Right ventricle myocardium superior (tissue), 1 donor: ENCODE measurements around the gene TCERG1. TPM values are rescaled to one million over a fixed set of nuclear protein-coding genes. Genes with fewer than 3 reads are reported as not detected.

Experiments used
- ATAC-seq: fragments of 200-7000 bp; cut with Tn5 transposase; one replicate; pipeline ENCODE4 v1.9.1; 2020; ENCODE audit warnings: mild to moderate bottlenecking; ENCODE audit not compliant: poor library complexity
- DNase-seq: peaks from one replicate; pipeline ENCODE4 v3.0.0-alpha.2; 2020
- intact Hi-C: fragments of 100-400 bp; cut with DNase I; formaldehyde crosslinking; loops from one replicate; pipeline ENCODE4 v1.11.2; 2022
- total RNA-seq: library from RNA; stranded (reverse); fragmentation: NEBNext Ultra II Directional; extraction: Animal tissue kit (Norgen Biotek cat#: 25700); gene quantifications from one replicate; pipeline ENCODE4 v1.2.1, GENCODE V29; 2021
- donor health status: DM: no; HTN: yes; CAD: no; lungs with severe emphysema.

The TCERG1 gene
- total RNA-seq, 1 donor from 2014 or later: 20.8 TPM

- ATAC-seq (no peak), DNase-seq (no peak)
- intact Hi-C loops: no loop called here
These were observed 1.8 kb downstream of the TCERG1 start for GRCh38 chr5:146448783-146449519.

- no peak for ATAC-seq
- no peak for DNase-seq
- intact Hi-C loops: no loop called here
These were observed 2.9 kb downstream of the TCERG1 start for GRCh38 chr5:146450002-146450401.

GRCh38 chr5:146451411-146451810 is 4.3 kb downstream of the TCERG1 start:
- ATAC-seq (no peak), DNase-seq (no peak)
- intact Hi-C loops: no loop called here

GRCh38 chr5:146457431-146457830 is 10.3 kb downstream of the TCERG1 start:
- no peak for ATAC-seq
- intact Hi-C loops: no loop called here

GRCh38 chr5:146458894-146459293 is 11.8 kb downstream of the TCERG1 start:
- intact Hi-C loops: no loop called here
- DNase-seq (no peak), ATAC-seq (no peak)

More at GRCh38 chr5:146457431-146457830, 10.3 kb downstream of the TCERG1 start:
- DNase-seq: no peak

GRCh38 chr5:146461319-146461718 is 14.2 kb downstream of the TCERG1 start:
- DNase-seq: no peak
- ATAC-seq: no peak
- intact Hi-C loops: no loop called here

- no peak for ATAC-seq
- no peak for DNase-seq
- intact Hi-C loops: no loop called here
These were observed 16.3 kb downstream of the TCERG1 start for GRCh38 chr5:146463446-146463845.

- DNase-seq: no peak
- intact Hi-C loops: no loop called here
- no peak for ATAC-seq
These were observed 19.6 kb downstream of the TCERG1 start for GRCh38 chr5:146466521-146467349.

GRCh38 chr5:146467760-146468159 is 20.6 kb downstream of the TCERG1 start:
- intact Hi-C loops: no loop called here
- ATAC-seq: no peak
- DNase-seq: no peak

GRCh38 chr5:146474065-146474464 is 26.9 kb downstream of the TCERG1 start:
- intact Hi-C loops: no loop called here
- ATAC-seq: no peak
- no peak for DNase-seq

- DNase-seq (no peak), ATAC-seq (no peak)
- intact Hi-C loops: no loop called here
These were observed 28.2 kb downstream of the TCERG1 start for GRCh38 chr5:146475190-146475780.

GRCh38 chr5:146475906-146476305 is 28.8 kb downstream of the TCERG1 start:
- ATAC-seq (no peak), DNase-seq (no peak)
- intact Hi-C loops: no loop called here

- intact Hi-C loops: no loop called here
- ATAC-seq (no peak), DNase-seq (no peak)
These were observed 35.6 kb downstream of the TCERG1 start for GRCh38 chr5:146482775-146483174.

GRCh38 chr5:146484714-146485391 is 37.7 kb downstream of the TCERG1 start:
- DNase-seq (no peak), ATAC-seq (peak; percentile 80)
- intact Hi-C loops: no loop called here

- DNase-seq: no peak
- intact Hi-C loops: no loop called here
- no peak for ATAC-seq
These were observed 43.1 kb downstream of the TCERG1 start for GRCh38 chr5:146490089-146490843.

GRCh38 chr5:146494656-146495055 is 47.5 kb downstream of the TCERG1 start:
- intact Hi-C loops: no loop called here
- DNase-seq (no peak), ATAC-seq (no peak)

GRCh38 chr5:146499680-146500079 is 52.5 kb downstream of the TCERG1 start:
- DNase-seq: no peak
- intact Hi-C loops: no loop called here
- no peak for ATAC-seq

GRCh38 chr5:146507428-146507827 is 60.3 kb downstream of the TCERG1 start:
- ATAC-seq (no peak), DNase-seq (no peak)
- intact Hi-C loops: no loop called here
